ENCODE data around the gene NAA20. TPM values are rescaled to one million over a fixed set of nuclear protein-coding genes. Genes with fewer than 3 reads are reported as not detected.

NAA20 gene, protein sequence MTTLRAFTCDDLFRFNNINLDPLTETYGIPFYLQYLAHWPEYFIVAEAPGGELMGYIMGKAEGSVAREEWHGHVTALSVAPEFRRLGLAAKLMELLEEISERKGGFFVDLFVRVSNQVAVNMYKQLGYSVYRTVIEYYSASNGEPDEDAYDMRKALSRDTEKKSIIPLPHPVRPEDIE
- total RNA-seq = 10 to 100 TPM; 33.9 to 48.5 TPM

DNA sequence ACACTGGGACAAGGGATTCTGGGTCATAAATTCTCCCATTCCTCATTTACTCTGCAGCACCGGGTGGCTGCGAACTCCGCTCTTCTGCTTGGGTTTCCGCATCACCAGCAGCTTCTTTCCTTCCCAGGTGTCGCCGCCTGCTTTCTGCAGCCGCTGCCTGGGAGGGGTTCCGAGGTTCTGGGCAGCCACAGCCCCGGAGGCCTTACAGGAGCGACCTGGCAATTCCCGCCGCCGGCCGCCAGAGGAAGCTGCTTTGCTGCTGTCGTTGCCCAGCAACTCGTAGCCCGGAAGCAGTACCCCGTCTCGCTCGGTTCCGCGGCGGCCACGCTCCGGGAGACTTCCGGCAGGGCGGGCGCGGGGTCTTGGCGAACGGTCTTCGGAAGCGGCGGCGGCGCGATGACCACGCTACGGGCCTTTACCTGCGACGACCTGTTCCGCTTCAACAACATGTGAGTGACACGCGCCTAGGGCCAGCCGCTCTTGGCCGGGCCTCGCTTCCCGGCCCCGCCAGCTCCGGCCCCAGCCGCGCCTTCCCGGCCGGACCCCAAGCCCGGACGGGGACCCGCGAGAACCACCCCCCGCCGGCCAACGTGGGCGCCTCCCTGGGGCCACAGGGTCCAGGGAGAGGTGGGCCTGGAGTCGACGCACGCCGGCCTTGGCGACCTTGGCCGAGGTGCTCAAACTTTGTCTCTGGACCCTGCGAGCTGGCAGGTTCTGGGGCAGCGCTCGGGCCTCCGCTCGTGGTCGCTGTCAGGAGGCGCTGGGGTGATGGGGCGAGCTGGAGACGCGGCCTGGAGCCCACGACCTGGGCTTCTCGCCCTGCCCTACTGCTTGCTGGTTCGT, at the start of gene NAA20:
NAA20 (plus strand) TSS at position 362 of the 843 bp plus-strand sequence; CDS start at position 397, 35 bp downstream.
- Histone ChIP-seq H3K36me3 (no peaks in the 10 kb centered on the region), H3K27ac (peak within 1 kb of the TSS; percentile 54 to 71), H3K27me3 (replicated peaks; ENCODE audit: insufficient read depth) (no peaks in the 10 kb centered on the region), H3K9me3 (no peaks in the 10 kb centered on the region), H3K4me1 (replicated peaks) (peaks cover 10% of the 10 kb centered on the region), H3K4me3 (peak within 1 kb of the TSS; percentile 79 to 80)
- TF ChIP-seq, protein P1, sequence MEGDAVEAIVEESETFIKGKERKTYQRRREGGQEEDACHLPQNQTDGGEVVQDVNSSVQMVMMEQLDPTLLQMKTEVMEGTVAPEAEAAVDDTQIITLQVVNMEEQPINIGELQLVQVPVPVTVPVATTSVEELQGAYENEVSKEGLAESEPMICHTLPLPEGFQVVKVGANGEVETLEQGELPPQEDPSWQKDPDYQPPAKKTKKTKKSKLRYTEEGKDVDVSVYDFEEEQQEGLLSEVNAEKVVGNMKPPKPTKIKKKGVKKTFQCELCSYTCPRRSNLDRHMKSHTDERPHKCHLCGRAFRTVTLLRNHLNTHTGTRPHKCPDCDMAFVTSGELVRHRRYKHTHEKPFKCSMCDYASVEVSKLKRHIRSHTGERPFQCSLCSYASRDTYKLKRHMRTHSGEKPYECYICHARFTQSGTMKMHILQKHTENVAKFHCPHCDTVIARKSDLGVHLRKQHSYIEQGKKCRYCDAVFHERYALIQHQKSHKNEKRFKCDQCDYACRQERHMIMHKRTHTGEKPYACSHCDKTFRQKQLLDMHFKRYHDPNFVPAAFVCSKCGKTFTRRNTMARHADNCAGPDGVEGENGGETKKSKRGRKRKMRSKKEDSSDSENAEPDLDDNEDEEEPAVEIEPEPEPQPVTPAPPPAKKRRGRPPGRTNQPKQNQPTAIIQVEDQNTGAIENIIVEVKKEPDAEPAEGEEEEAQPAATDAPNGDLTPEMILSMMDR (IDR thresholded peaks at IDR 0.05) = peak; percentile 44 to 93 (median 75)
- TF ChIP-seq POLR2A (IDR thresholded peaks at IDR 0.05) (peak; percentile 37), POLR2AphosphoS5 (IDR thresholded peaks at IDR 0.05) (peak; percentile 89)
- intact Hi-C loops (cut with DNase I) = no loop called here
- WGBS = under 1% methylated on average over 28 of the region's 81 CpGs
- peak; percentile 94 for DNase-seq (ENCODE audit: low spot score)

DNA sequence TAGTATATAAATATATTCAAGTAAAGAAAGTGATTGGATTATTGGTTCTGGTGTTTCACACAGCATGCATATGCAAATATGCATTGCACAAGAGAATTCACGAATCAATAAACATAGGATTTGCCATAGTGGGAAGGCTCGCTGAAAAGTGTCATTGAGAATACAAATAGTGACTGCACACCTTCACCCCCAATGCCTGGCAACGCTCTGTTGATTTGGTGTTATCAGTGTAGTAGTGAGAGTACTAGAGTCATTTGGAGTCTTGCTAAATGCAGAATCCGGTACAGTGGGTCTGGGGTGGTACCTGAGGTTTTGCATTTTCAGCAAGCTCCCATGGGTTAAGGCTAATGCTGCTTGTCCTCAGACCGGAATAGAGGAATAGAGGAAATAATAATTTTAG, 49.7 kb upstream of the NAA20 start:
- Histone ChIP-seq H3K27ac (no peak overlapping the region), H3K4me1 (replicated peaks) (peaks cover 13% of the 10 kb centered on the region), H3K4me3 (no peak overlapping the region), H3K36me3 (no peaks in the 10 kb centered on the region), H3K9me3 (no peaks in the 10 kb centered on the region), H3K27me3 (replicated peaks; ENCODE audit: insufficient read depth) (no peaks in the 10 kb centered on the region)
- TF ChIP-seq POLR2A (IDR thresholded peaks at IDR 0.05) (no peak), POLR2AphosphoS5 (IDR thresholded peaks at IDR 0.05) (no peak)
- TF ChIP-seq, protein P1 (IDR thresholded peaks at IDR 0.05) = no peak
- DNase-seq (ENCODE audit: low spot score) = no peak
- intact Hi-C loops (cut with DNase I) = no loop called here
- WGBS = 81% methylated on average over 5 of the region's 5 CpGs

DNA sequence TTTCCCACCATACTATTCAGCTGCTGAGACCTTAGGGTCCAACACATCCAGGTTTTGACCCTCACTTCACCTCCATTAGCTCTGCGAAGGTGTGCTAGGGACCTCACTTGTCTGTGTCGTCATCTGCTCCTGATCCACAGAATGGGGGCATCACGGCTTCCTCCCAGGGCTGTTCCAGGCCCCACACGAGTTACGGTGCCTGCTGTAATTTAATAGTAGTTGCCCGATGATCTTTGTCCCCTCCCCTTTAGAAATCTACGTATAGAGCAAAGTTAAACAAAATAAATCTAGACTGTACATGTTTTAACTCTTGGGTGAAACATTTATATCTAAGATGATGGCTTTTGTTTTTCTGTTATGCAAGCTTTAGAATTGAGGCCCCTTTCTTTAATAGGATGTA, 49.1 kb upstream of the NAA20 start:
- Histone ChIP-seq H3K27ac (no peak overlapping the region), H3K9me3 (no peaks in the 10 kb centered on the region), H3K36me3 (no peaks in the 10 kb centered on the region), H3K4me1 (replicated peaks) (peaks cover 13% of the 10 kb centered on the region), H3K4me3 (no peak overlapping the region), H3K27me3 (replicated peaks; ENCODE audit: insufficient read depth) (no peaks in the 10 kb centered on the region)
- WGBS = 43% methylated on average over 7 of the region's 7 CpGs
- intact Hi-C loops (cut with DNase I) = no loop called here
- no peak for DNase-seq (ENCODE audit: low spot score)
- TF ChIP-seq POLR2AphosphoS5 (IDR thresholded peaks at IDR 0.05) = no peak
- no peak for TF ChIP-seq POLR2A (IDR thresholded peaks at IDR 0.05)
- TF ChIP-seq, protein P1 (IDR thresholded peaks at IDR 0.05) = no peak

DNA sequence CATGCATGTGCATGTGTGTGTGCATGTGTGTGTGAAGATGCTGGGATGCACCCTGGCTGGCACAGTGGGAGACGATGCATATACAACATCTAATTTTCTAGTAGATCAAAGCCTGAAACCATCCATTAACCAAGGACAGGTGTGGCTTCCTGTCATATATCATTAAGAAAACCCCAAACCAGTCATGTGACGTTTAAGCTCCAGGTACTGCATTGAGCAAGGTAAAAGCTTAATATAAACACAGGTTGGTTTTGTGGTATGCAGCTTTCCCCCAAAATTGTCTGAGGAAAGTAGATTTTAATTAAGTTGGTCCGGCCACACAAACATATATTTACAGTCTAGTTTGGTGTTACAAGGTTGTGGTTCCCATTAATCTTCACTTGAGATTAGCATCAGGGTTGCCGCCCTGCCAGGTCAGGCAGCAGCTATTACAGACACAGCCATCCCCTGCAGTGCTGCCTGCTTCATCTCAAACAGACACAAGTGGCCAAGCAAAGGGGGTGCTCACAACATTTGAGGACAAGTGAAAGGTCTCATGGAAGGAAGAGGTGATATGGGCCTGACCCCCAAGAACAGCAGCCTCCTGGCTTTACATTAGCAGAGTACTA, 48.6 kb upstream of the NAA20 start:
- H3K27ac ChIP-seq = no peak overlapping the region
- 47% methylated on average over 4 of the region's 4 CpGs for whole genome bisulfite sequencing
- peaks cover 13% of the 10 kb centered on the region for H3K4me1 ChIP-seq (replicated peaks)
- no peak for DNase-seq (ENCODE audit: low spot score)
- TF ChIP-seq POLR2A (IDR thresholded peaks at IDR 0.05) = no peak
- no peaks in the 10 kb centered on the region for H3K27me3 ChIP-seq (replicated peaks; ENCODE audit: insufficient read depth)
- H3K36me3 ChIP-seq = no peaks in the 10 kb centered on the region
- intact Hi-C loops (cut with DNase I) = no loop called here
- no peak overlapping the region for H3K4me3 ChIP-seq
- H3K9me3 ChIP-seq = no peaks in the 10 kb centered on the region

DNA sequence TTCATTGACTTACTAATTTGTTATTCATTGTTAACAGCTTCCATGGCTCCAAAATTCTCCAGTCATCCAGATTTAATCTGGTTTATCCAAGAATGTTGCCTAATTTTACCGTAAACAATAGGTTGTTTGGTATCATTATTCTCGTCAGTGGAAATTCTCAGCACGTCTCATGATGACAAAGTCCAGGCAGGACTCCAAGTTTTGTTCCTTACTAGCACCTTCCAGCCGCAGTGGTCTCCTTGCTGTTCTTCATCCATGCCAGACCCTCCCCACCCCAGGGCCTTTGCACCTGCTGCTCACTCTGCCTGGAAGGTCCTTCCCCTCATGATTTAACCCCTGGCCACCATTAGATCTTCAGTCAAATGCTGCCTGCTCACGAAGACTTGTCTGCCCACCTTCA, 48.1 kb upstream of the NAA20 start:
- TF ChIP-seq POLR2AphosphoS5 (IDR thresholded peaks at IDR 0.05) (no peak), POLR2A (IDR thresholded peaks at IDR 0.05) (no peak)
- TF ChIP-seq, protein P1 (IDR thresholded peaks at IDR 0.05) = no peak
- Histone ChIP-seq H3K27ac (no peak overlapping the region), H3K9me3 (no peaks in the 10 kb centered on the region), H3K27me3 (replicated peaks; ENCODE audit: insufficient read depth) (no peaks in the 10 kb centered on the region), H3K4me3 (no peak overlapping the region), H3K36me3 (no peaks in the 10 kb centered on the region), H3K4me1 (replicated peaks) (peaks cover 9% of the 10 kb centered on the region)
- WGBS = 65% methylated on average over 5 of the region's 5 CpGs
- DNase-seq (ENCODE audit: low spot score) = no peak
- intact Hi-C loops (cut with DNase I) = no loop called here

All from prostate gland (tissue), 2 donors.